Stimulated activated CD4-positive, alpha-beta T cell treated with anti-CD3 and anti-CD28 coated beads, TNF-alpha, amount 100 ng/mL, for 48 hours (primary cell): ENCODE data around the gene ITM2C.

Experiments
- DNase-seq, 3 donors: peaks; one replicate each; pipeline ENCODE4 v3.0.0-alpha.2; 2020; ENCODE audit warnings: low read depth in 3 of 3

Gene ITM2C

DNA sequence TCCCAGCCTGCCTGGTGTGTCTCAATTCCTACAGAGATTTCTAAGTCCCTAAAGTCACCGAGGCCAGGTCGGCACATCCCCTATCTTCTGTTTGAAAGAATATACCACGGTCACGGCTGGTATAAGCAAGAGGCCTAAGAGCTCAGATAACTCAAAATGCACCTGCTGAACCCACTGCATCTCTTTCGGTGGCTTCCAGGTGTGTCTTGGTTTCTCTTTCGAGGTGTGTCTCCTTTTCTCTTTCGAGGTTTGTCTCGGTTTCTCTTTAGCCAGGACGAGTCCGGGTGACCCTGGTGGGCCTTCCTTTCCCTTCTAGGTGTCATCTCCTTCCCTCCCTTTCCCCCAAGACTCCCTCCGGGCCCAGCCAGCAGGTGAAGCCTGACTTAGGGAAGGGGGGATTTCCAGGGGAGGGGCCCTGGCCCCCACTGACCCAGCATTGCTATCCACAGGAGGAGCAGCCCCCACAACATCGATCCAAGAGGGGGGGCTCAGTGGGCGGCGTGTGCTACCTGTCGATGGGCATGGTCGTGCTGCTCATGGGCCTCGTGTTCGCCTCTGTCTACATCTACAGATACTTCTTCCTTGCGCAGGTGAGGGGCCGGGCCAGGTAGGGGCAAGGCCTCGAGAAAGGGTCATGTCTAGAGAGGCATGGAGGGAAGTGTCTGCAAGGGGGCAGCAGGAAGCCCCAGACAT is 8.4 kb downstream of the ITM2C start:
- DNase-seq: no peak

DNA sequence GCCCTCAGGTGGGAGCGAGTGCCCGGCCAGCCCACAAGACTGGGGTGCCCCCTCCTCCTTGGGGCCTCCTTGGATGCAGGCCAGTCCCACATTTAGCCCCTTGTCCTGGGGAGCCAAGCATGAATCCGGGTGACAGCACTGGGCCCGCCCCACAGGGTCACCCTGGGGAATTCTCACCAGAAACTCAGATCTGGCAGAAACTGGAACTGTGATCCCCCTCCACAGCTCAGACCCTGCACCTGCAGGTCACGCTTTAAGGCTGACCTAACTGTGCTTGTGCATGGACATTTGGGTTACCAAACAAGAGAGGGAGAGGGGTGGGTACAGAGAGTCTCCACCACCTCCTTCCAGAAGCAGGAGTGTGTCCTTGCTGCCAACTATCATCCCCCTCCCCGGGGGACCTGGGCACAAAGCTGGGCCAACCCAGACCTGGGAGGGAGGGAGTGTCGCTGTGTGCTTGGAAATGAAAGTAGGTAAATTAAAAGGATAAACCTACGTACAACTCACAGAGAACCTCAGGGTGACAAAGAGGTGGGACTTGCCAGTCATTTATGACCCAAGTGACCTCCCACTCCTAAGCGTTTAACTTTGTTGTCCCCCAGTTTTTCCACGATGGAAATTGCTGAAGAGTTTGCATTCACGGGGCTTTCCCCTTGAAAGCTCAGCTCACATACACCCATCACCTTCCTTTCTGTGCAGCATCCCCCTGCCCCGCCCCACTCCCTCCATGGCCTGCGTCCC is 9.1 kb downstream of the ITM2C start:
- DNase-seq: no peak

DNA sequence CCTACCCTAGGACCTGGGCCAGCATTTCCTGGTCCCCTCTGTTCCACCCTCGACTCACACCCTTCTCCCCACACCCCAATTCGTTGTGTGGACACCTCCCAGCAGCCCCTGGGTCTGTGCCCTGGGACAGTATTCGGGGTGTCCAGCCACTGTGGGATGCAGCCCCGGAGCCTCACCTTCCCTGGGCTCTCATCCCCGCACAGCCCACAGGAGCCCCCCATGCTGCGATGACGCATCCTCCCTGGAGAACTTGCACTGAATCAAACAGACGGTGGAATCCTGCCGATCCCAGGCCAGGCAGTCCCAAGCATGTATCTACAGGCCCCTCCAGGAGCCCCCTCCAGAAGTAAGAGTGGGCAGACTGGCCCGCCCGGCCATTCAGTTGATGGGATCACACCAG is 9.7 kb downstream of the ITM2C start:
- no peak for DNase-seq

DNA sequence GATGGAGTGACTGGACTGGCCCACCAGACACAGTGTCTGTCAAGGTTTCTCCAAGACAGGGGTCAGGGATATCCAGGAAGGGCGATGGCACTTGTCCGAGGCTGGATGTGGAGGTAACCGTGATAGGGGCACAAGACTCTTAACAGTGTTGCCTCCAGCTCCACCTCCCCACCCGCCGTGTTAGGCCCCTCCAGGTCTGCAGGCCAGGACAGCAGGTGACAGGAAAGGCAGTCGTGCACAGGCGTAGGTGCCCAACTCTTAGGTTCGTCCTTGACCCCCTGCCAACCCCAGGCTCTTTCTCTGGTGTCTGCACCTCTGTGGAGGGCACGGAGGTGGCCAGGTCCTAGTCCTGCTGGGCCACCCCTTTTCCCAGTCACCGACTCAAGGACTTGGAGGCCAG is 10.1 kb downstream of the ITM2C start:
- no peak for DNase-seq

DNA sequence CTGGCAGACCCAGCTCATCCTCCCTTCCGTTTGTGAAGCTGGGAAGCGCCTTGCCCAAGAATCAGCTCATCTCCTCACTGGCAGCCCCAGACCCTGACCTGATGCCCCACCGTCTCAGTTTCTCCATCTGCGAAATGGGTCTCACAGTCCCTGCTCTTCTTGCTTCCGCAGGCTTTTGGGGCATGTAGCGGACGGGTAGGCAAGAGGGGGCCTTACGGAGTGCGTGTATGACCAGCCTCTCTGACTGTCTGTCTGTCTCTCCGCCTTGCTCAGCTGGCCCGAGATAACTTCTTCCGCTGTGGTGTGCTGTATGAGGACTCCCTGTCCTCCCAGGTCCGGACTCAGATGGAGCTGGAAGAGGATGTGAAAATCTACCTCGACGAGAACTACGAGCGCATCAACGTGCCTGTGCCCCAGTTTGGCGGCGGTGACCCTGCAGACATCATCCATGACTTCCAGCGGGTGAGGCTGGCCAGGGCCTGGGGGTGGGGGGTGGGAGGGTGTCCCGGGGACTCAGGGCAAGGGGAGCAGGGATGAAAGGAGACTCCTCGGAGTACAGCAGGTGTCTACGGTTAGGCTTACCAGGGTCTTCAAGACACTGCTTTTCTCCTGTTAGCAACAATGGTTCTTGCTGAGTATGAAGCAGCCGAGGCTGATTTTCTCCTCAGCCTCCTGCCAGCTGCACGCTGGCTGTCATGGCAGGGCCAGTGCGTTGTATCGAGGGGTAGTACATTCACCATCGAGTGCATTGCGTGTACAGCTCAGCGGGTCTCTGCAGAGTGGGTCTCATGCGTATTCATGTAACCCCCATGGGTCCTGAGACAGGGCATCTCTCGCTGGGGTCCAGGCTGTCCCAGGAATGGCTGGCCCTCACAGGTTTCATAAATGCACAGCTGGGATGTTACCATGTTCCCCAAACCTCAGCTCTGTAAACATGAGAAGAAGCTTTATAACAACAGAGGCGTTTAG is 10.9 kb downstream of the ITM2C start:
- no peak for DNase-seq

DNA sequence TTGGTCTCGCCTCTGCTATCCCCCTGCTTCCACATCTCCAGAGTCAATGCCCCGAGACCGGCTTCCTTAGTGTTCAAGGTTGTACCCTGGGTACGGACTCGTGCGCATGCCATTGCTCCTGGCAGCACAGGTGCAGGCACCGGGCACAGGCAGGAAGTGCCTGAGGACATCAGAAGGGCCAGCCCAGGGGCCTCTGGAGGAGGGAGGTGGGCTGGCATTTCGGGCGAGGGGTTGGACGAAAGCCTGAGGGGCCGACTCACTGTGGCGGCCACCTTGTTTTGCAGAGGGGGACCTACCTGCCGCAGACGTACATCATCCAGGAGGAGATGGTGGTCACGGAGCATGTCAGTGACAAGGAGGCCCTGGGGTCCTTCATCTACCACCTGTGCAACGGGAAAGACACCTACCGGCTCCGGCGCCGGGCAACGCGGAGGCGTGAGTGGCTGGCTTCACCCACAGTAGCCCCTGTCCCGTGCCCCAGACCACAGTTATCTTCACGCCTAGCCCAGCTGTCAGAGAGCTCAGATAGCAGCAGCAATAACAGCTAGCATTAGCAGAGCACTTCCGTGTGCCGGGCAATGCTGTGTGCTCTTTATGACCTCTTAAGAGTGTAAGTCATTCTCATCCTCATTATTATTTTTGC is 12.5 kb downstream of the ITM2C start:
- no peak for DNase-seq

DNA sequence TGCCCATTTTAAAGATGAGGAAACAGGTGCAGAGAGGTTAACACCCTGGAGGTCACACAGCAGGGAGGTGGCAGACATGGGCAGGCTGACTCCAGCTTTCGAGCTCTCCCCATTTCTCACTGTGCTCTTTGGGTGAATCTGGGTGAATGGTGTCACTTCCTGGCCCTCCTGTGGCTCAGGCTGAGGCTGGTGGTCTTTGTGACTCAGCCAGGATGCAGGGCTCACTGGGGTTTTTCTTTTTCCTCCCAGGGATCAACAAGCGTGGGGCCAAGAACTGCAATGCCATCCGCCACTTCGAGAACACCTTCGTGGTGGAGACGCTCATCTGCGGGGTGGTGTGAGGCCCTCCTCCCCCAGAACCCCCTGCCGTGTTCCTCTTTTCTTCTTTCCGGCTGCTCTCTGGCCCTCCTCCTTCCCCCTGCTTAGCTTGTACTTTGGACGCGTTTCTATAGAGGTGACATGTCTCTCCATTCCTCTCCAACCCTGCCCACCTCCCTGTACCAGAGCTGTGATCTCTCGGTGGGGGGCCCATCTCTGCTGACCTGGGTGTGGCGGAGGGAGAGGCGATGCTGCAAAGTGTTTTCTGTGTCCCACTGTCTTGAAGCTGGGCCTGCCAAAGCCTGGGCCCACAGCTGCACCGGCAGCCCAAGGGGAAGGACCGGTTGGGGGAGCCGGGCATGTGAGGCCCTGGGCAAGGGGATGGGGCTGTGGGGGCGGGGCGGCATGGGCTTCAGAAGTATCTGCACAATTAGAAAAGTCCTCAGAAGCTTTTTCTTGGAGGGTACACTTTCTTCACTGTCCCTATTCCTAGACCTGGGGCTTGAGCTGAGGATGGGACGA is 13.2 kb downstream of the ITM2C start:
- DNase-seq: no peak

DNA sequence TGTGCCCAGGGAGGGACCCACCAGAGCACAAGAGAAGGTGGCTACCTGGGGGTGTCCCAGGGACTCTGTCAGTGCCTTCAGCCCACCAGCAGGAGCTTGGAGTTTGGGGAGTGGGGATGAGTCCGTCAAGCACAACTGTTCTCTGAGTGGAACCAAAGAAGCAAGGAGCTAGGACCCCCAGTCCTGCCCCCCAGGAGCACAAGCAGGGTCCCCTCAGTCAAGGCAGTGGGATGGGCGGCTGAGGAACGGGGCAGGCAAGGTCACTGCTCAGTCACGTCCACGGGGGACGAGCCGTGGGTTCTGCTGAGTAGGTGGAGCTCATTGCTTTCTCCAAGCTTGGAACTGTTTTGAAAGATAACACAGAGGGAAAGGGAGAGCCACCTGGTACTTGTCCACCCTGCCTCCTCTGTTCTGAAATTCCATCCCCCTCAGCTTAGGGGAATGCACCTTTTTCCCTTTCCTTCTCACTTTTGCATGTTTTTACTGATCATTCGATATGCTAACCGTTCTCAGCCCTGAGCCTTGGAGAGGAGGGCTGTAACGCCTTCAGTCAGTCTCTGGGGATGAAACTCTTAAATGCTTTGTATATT is 14.0 kb downstream of the ITM2C start:
- no peak for DNase-seq

DNA sequence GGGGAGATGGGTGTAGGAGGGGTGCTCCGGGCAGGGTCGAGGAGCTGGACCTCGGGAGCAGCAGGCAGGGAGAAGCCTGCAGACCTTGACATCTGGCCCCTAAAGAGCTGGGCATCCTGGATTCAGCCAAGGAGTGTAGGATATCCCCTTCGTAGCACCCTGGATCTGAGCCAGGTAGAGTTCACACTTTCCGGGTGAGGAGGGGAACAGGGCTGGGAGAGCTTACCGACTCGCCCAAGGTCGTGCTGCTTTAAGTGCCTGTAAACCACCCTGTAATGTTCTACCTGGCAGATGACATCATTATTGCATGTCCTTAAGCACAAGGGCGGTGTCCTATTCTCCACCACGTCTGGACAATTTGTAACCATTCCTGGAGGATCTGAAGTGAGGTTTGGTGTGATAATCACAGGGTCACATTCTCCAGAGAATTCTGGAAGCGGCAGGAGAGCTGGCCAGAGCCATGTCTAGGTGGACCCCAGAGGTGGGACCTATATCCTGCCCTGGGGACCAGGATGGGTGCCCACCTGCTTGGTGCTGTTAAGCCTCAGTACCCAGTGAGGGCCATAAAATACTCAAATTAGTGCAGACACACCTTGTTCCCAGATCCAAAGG is 14.6 kb downstream of the ITM2C start:
- DNase-seq: no peak

DNA sequence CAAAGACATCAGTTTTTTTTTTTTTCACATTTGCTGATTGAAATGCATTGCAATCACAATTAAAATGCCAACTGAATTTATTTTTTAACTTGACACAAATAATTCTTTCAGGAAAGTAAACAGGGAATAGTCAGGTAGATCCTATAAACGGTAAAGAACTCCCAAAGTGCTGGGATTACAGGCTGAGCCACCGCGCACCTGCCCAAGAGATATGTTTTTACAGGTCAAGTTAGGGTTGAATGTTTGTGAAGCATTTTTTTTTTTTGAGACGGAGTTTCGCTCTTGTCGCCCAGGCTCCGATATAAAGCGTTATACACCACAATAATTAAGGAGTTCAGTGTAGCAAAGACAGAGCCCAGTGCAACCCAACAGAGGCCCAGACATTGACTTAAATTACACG is 15.1 kb downstream of the ITM2C start:
- DNase-seq: no peak

DNA sequence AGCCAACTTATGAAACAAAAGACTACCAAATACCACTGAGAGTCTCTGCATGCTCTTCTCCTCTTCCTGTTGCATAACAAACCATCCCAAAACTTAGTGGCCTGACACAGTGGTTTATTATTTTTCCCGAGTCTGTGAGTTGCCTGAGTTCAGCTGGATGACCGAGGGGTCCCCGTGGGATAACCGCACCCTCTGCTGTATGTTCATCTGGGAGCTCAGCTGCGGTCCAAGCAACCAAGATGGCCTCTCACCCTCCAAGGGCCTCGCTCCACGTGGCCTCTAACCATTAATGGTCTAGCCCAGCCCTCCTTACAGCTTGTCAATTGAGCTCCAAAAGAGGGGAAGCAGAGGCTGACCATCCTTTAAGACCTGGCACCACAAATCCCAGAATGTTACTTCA is 17.1 kb downstream of the ITM2C start:
- DNase-seq: no peak

DNA sequence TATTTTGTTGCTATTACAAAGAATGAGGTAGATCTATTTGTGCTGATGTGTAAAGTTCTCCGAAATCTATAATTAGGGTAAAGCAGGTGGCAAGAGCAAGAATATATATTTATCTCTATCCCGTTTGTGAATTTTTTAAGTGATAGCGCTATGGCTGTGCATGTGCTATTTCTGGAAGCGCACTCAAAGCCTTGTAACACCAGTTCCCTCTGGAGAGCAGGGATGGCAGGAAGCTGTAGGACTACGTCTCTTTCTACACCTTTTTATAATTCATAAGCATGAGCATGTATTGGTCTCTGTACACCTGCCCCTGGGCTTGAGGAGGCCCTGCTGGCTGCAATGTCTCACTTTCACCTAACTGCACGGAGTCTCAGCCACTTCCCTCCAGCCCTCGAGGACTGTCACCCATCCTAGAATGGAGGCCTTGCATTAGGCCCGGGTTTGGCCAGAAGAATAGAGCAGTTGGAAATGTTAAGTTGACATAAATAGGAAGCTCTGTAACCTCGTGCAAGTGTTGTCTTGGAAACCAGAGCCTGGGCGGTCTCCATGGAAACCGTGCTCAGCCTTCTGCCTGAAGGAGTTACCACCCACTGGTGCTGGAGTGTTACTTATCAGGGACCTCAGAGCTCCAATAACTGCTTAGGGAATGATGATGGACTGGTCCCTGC is 20.9 kb downstream of the ITM2C start:
- DNase-seq: no peak

DNA sequence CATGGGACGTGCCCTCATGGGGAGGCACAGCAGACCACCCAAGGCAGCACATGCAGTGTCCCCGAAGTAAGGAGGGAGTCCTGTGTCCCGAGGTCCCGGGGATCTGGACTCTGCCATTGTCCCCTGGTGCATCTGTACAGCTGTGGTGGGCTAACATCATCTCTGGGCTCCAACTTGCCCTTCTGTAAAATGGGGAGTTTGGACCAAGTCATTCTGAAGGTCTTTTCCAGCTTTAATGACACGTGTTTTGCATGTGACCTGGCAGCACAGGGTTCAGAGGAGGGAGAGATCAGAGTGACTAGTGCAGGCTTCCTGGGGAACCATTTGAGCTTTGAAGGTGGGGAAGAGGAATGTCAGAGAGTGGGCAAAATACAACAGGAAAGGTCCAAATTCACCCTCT is 21.5 kb downstream of the ITM2C start:
- no peak for DNase-seq

DNA sequence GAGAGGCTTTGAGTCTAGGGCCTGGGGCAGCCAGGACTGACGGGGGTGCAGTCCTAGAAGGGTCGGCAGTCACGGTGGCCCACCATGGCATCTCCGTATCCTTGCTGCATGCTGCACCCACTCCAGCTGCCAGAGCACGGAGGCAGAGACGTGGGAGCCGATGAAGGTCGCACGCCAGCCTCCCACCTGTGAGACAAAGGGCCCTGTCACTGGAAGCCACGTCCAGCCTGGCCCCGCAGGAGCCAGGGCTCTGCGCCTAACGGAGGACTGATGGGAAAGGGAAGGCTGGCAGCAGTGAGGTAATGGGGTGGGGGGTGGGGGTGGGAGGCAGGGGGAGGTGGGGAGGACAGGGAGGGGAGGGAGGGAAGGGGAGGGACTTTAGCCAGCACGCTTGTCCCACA is 21.9 kb downstream of the ITM2C start:
- no peak for DNase-seq

DNA sequence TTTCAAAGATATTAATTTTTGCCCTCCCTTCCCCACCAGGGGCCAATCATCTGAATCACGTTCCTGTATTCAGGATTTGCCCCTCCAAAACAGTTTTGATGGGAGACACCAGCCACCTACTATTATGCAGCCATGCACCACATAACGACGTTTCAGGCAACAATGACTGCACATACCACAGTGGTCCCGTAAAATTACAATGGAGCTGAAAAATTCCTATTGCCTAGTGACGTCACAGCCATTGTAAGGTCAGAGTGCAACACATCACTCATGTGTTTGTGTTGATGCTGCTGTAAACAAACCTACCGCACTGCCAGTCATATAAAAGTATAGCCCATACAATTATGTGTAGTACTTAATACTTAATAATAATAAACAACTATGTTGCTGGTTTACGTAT is 22.6 kb downstream of the ITM2C start:
- DNase-seq: no peak

DNA sequence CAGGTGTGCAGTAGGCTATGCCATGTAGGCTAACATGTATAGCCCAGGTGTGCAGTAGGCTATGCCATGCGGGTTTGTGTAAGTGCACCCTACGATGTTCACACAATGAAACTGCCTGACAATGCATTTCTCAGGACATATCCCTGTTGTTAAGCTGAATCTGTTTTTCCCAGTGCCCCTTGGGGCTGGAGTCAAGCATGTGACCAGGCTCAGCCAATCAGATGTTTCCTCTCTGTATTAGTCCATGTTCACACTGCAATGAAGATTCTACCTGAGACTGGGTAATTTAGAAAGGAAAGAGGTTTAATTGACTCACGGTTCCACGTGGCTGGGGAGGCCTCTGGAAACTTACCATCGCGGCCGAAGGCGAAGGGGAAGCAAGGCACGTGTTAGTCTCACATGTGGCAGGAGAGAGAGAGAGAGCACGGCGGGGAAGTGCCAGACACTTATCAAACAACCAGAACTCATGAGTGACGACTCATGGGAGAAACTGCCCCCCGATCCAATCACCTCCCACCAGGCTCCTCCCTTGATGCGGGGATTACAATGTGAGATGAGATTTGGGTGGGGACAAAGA is 24.2 kb downstream of the ITM2C start:
- DNase-seq: no peak

DNA sequence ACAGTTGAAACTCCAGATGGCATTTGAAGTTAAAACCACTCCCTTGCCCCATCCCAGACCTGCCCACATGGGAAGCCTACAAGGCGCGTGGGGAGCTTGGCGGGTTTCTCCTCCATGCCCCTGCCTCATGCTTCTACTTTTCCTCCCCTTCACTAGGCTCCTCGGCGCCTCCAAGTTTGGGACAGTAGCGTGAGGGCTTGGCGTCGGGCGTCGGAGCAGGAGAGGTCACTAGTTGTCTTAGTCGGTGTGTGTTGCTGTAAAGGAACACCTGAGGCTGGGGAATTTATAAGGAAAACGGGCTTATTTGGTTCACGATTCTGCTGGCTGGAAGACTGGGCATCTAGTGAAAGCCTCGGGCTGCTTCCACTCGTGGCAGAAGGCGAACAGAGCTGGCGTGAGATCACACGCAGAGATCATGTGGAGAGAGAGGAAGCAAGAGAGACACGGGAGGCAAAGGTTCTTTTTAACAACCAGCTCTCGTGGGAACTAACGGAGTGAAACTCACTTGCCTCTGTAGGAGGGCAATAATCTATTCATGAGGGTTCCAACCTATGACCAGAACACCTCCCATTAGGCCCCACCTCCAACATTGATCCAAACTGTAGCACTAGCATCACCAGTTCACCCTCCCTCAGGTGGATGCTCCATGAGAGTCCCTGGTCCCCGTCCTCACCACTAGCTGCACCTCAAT is 25.3 kb downstream of the ITM2C start:
- DNase-seq: no peak

DNA sequence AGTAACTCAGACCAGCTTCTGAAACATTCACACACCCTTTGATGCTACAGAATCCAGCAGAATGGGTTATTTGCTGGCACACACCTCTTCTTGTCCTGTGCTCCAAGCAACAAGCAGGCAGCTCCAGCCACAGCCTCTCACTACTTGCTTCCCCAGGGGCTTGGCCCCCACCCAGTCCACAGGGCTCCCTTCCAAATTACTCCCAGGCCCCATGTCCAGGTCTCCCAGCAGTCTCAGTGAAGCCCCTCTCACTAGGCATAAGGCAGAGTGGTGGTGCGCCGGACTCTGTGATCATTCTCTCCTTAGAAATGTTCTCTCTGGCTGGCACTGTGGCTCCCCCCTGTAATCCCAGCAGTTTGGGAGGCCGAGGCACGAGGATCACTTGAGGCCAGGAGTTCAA is 25.9 kb downstream of the ITM2C start:
- no peak for DNase-seq

DNA sequence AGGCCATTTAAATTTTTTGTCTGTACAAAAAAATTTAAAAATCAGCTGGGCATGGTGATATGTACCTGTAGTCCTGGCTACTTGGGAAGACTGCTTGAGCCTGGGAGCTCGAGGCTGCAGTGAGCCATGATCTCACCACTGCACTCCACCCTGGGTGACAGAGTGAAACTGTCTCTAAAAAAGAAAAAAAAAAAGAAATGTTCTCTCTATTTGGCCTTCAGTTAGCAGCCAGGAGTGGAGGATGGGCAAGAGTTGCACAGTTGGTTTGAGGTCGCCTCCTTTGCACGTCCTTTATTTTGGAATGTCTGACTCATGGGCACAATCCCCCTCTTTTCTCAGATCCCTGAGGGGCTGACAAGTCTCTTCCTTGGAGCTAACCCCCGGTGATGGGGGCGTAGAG is 26.3 kb downstream of the ITM2C start:
- no peak for DNase-seq
